HL-60 (cell line): ENCODE data around the gene ASTN2.

ENCODE experiments used
- DNase-seq, 2 experiments: peaks; one replicate each; pipeline ENCODE4 v3.0.0-alpha.2; 2010 to 2020; ENCODE audit warnings: low read depth in 1 of 2, low spot score in 1 of 2
- H3K27ac ChIP-seq: fragments of 250-450 bp; sonication (Bioruptor Pico); replicated peaks from 2 replicates; pipeline ENCODE4 v1.5.1; 2020; ENCODE audit warnings: mild to moderate bottlenecking, moderate library complexity
- H3K27me3 ChIP-seq: fragments of 250-450 bp; sonication (Bioruptor Pico); 2 replicates; pipeline ENCODE4 v1.5.1; 2021; ENCODE audit warnings: mild to moderate bottlenecking, moderate library complexity; ENCODE audit not compliant: insufficient read depth, poor library complexity, severe bottlenecking
- H3K4me3 ChIP-seq: replicated peaks from 2 replicates; pipeline ENCODE4 v1.5.1; 2011; ENCODE audit warnings: mild to moderate bottlenecking, control low read depth, low read length; ENCODE audit not compliant: insufficient read depth
- GABPA ChIP-seq: IDR thresholded peaks from 2 replicates; pipeline ENCODE4 v1.6.1; 2012; ENCODE audit warnings: low read depth
- POLR2AphosphoS5 ChIP-seq: IDR thresholded peaks from 2 replicates; pipeline ENCODE4 v1.6.1; 2012; ENCODE audit warnings: low read depth
- SPI1 ChIP-seq: IDR thresholded peaks from 2 replicates; pipeline ENCODE4 v1.6.1; 2012; ENCODE audit warnings: low read depth, mild to moderate bottlenecking, borderline replicate concordance
- TF ChIP-seq, protein P1 (sequence below): IDR thresholded peaks from one replicate; pipeline ENCODE4 v1.5.1; 2011; ENCODE audit warnings: low read length, control low read depth, inconsistent platforms; ENCODE audit not compliant: insufficient read depth
- TF ChIP-seq, protein P2 (sequence below): IDR thresholded peaks from 2 replicates; pipeline ENCODE4 v1.6.1; 2012; ENCODE audit warnings: low read depth; ENCODE audit not compliant: insufficient replicate concordance

The ASTN2 gene

DNA sequence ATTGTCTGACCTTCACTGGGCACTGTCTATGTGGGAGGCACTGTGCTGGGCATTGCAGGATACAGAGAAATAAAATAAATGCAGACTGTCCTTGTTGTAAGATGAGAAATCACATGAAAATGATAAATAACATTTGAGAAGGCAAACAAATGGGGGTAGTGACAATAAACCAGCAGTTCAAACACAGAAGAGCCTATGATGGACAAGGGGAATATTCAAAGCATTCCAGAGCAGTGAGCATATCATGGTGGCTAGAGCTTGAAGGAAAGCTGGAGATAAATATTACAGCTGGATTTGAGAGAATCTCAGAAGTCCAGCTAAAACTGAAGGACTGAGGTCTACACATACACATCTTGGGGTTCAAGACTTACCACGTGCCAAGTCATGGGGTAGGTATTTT is 209.9 kb downstream of the ASTN2 start:
- Histone ChIP-seq H3K27me3 (no peaks in the 10 kb centered on the region), H3K27ac (no peak overlapping the region), H3K4me3 (no peak overlapping the region)
- no peak for DNase-seq
- TF ChIP-seq POLR2AphosphoS5 (no peak), GABPA (no peak), SPI1 (no peak)
- TF ChIP-seq, protein P1, sequence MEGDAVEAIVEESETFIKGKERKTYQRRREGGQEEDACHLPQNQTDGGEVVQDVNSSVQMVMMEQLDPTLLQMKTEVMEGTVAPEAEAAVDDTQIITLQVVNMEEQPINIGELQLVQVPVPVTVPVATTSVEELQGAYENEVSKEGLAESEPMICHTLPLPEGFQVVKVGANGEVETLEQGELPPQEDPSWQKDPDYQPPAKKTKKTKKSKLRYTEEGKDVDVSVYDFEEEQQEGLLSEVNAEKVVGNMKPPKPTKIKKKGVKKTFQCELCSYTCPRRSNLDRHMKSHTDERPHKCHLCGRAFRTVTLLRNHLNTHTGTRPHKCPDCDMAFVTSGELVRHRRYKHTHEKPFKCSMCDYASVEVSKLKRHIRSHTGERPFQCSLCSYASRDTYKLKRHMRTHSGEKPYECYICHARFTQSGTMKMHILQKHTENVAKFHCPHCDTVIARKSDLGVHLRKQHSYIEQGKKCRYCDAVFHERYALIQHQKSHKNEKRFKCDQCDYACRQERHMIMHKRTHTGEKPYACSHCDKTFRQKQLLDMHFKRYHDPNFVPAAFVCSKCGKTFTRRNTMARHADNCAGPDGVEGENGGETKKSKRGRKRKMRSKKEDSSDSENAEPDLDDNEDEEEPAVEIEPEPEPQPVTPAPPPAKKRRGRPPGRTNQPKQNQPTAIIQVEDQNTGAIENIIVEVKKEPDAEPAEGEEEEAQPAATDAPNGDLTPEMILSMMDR = no peak
- TF ChIP-seq, protein P2, sequence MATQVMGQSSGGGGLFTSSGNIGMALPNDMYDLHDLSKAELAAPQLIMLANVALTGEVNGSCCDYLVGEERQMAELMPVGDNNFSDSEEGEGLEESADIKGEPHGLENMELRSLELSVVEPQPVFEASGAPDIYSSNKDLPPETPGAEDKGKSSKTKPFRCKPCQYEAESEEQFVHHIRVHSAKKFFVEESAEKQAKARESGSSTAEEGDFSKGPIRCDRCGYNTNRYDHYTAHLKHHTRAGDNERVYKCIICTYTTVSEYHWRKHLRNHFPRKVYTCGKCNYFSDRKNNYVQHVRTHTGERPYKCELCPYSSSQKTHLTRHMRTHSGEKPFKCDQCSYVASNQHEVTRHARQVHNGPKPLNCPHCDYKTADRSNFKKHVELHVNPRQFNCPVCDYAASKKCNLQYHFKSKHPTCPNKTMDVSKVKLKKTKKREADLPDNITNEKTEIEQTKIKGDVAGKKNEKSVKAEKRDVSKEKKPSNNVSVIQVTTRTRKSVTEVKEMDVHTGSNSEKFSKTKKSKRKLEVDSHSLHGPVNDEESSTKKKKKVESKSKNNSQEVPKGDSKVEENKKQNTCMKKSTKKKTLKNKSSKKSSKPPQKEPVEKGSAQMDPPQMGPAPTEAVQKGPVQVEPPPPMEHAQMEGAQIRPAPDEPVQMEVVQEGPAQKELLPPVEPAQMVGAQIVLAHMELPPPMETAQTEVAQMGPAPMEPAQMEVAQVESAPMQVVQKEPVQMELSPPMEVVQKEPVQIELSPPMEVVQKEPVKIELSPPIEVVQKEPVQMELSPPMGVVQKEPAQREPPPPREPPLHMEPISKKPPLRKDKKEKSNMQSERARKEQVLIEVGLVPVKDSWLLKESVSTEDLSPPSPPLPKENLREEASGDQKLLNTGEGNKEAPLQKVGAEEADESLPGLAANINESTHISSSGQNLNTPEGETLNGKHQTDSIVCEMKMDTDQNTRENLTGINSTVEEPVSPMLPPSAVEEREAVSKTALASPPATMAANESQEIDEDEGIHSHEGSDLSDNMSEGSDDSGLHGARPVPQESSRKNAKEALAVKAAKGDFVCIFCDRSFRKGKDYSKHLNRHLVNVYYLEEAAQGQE = no peak

DNA sequence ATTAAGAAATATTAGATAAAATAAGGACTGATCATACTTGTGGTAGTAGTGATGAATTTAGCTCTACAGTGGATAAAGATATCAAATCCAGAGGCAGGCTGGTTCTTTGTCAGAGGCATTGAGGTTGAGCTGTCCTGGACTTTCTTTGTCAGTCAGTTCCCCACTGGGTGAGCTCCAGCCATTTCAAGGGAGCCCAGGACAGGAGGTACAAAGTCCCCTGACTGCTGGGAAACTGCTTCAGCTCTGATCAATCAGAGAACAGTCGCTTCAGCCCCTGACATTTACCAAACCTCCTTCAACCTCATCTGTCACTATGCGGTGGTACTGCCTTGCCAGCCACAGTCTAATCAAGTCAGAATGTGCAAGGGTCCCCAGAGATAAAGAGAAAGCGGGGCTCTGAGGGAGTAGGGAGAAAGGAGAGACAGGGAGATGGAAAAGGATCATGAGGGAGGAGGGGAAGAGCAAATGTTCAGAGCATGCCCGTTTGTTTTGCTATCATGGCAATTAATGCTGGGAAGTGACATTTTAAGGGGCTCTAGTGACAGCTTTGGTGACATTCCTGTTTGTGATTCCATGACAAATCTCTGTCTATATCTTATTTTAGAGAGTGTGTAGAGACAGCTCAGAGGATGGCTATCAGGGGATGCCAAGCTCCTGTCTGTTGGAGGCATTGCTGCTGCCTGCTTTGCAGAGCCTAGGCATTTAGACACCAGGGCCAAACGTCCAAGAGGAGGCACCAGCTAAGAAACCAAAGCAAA is 223.2 kb downstream of the ASTN2 start:
- no peak for DNase-seq
- TF ChIP-seq GABPA (no peak), SPI1 (no peak), POLR2AphosphoS5 (no peak)
- TF ChIP-seq, protein P2 = no peak
- TF ChIP-seq, protein P1 = no peak
- Histone ChIP-seq H3K4me3 (no peak overlapping the region), H3K27ac (no peak overlapping the region), H3K27me3 (no peaks in the 10 kb centered on the region)

DNA sequence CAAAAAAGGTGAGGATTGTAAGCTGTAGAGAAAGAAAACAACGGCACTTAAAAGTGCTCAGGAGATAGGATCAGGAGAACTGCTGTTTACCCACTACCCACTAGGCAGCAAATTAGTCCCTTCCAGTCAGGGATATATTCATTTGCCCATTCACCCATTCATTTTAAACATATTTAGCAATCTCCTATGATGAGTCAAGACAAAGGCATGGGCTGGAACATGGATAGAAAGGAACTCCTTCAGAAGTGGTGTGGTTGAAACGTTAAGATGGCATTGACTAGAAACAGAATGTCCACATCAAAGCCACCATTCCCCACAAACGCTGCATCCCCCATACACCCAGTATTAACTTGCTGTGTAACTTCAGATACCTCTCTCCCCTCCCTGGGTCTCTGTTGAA is 225.7 kb downstream of the ASTN2 start:
- H3K27me3 ChIP-seq = no peaks in the 10 kb centered on the region
- no peak overlapping the region for H3K4me3 ChIP-seq
- no peak for DNase-seq
- TF ChIP-seq GABPA (no peak), SPI1 (no peak), POLR2AphosphoS5 (no peak)
- TF ChIP-seq, protein P2 = no peak
- TF ChIP-seq, protein P1 = no peak
- H3K27ac ChIP-seq = no peak overlapping the region
